Caco-2 (cell line): Measurements from ENCODE around the gene ATP9B. TPM values are rescaled to one million over a fixed set of nuclear protein-coding genes. Genes with fewer than 3 reads are reported as not detected.
A peak's percentile ranks its signal among the peaks of the same experiment; 100 is the strongest.

Experiments used
- BruUV-seq: library from RNA; stranded (reverse); fragments of 400-500 nt; replicated peaks from 2 replicates; lab custom pipeline; 2021; lab: Mats Ljungman, UMichigan
- CTCF ChIA-PET: fragments of 300-600 bp; sonication (Branson Sonifier 250); formaldehyde crosslinking; loops from one replicate; lab custom pipeline; 2022; ENCODE audit warnings: antibody characterized with exemption; lab: Charles Lee
- POLR2A ChIA-PET: fragments of 300-600 bp; sonication (Branson Sonifier 250); formaldehyde crosslinking; loops from one replicate; lab custom pipeline; 2022; ENCODE audit warnings: antibody characterized with exemption; lab: Charles Lee
- DNase-seq, 2 experiments: peaks; one replicate each; pipeline versions ENCODE4 v3.0.0 to v3.0.0-alpha.2; 2020 to 2022
- H3K27me3 ChIP-seq: replicated peaks from 2 replicates; pipeline ENCODE4 v1.6.0; 2011; ENCODE audit warnings: low read length; ENCODE audit not compliant: control insufficient read depth, insufficient read depth
- H3K36me3 ChIP-seq: 2 replicates; pipeline ENCODE4 v1.5.1; 2011; ENCODE audit warnings: low read length; ENCODE audit not compliant: control insufficient read depth, insufficient read depth
- H3K4me1 ChIP-seq: fragments of 250-450 bp; sonication (Bioruptor Pico); 2 replicates; pipeline ENCODE4 v1.5.1; 2020; ENCODE audit warnings: mild to moderate bottlenecking
- H3K4me3 ChIP-seq: 2 replicates; pipeline ENCODE4 v1.5.1; 2011; ENCODE audit warnings: low read depth, mild to moderate bottlenecking, control low read depth, low read length
- H3K9me3 ChIP-seq: fragments of 250-450 bp; sonication (Bioruptor Pico); 2 replicates; pipeline ENCODE4 v1.5.1; 2020; ENCODE audit warnings: mild to moderate bottlenecking, moderate library complexity
- H3K27ac Mint-ChIP-seq: one replicate; pipeline ENCODE4 v1.8.0; 2022; ENCODE audit warnings: mixed read lengths; ENCODE audit not compliant: unreplicated experiment
- H3K27me3 Mint-ChIP-seq: one replicate; pipeline ENCODE4 v1.8.0; 2022; ENCODE audit warnings: mixed read lengths; ENCODE audit not compliant: insufficient read depth, unreplicated experiment
- H3K36me3 Mint-ChIP-seq: one replicate; pipeline ENCODE4 v1.8.0; 2022; ENCODE audit warnings: mild to moderate bottlenecking, mixed read lengths; ENCODE audit not compliant: insufficient read depth, unreplicated experiment
- H3K4me1 Mint-ChIP-seq: one replicate; pipeline ENCODE4 v1.8.0; 2022; ENCODE audit warnings: low read depth, mixed read lengths; ENCODE audit not compliant: unreplicated experiment
- H3K4me3 Mint-ChIP-seq: one replicate; pipeline ENCODE4 v1.8.0; 2022; ENCODE audit warnings: mild to moderate bottlenecking, moderate library complexity, mixed read lengths; ENCODE audit not compliant: unreplicated experiment
- H3K9me3 Mint-ChIP-seq: one replicate; pipeline ENCODE4 v1.8.0; 2022; ENCODE audit warnings: mixed read lengths; ENCODE audit not compliant: unreplicated experiment
- CTCF ChIP-seq, 2 experiments: fragments of 200-600 bp in 1 of 2; IDR thresholded peaks; 1 replicate in 1 of 2; 2 replicates in 1 of 2; pipeline versions ENCODE4 v1.5.1 to v1.8.0; 2011 to 2022; ENCODE audit warnings: antibody characterized with exemption in 1 of 2, control low read depth in 1 of 2, inconsistent platforms in 1 of 2, low read depth in 1 of 2, low read length in 1 of 2, mild to moderate bottlenecking in 1 of 2, moderate library complexity in 1 of 2; ENCODE audit not compliant: insufficient read depth in 1 of 2, severe bottlenecking in 1 of 2, unreplicated experiment in 1 of 2
- intact Hi-C: fragments of 100-400 bp; cut with micrococcal nuclease; formaldehyde crosslinking; loops from one replicate; pipeline ENCODE4 v1.10.0; 2022; ENCODE audit not compliant: unreplicated experiment
- total RNA-seq: library from RNA; stranded (reverse); gene quantifications from 2 replicates; pipeline ENCODE4 v1.2.3, GENCODE V29; 2022

The ATP9B gene
- total RNA-seq, 1 experiment from 2014 or later, result 15.8 TPM

GRCh38 chr18:79064228-79064627 lies 5.0 kb upstream of the ATP9B start:
- Mint-ChIP-seq H3K27ac (no peak overlapping the region), H3K9me3 (peaks cover 28% of the 10 kb centered on the region), H3K4me3 (no peak overlapping the region), H3K27me3 (no peaks in the 10 kb centered on the region), H3K36me3 (peaks cover 10% of the 10 kb centered on the region), H3K4me1 (peaks cover 11% of the 10 kb centered on the region)
- ChIA-PET CTCF (no interaction called here), POLR2A (no interaction called here)
- no peak for DNase-seq
- Histone ChIP-seq H3K27me3 (no peaks in the 10 kb centered on the region), H3K4me1 (no peaks in the 10 kb centered on the region), H3K36me3 (no peaks in the 10 kb centered on the region), H3K9me3 (no peaks in the 10 kb centered on the region), H3K4me3 (no peak overlapping the region)
- no peak for TF ChIP-seq CTCF (IDR thresholded peaks at IDR 0.05; ENCODE audit: insufficient read depth in 1 of 2, low read depth in 1 of 2, low read length in 1 of 2, severe bottlenecking in 1 of 2, unreplicated experiment in 1 of 2)
- intact Hi-C loops, result no loop called here
- BruUV-seq, result no TSS peak

GRCh38 chr18:79065802-79066201 lies 3.4 kb upstream of the ATP9B start:
- DNase-seq, result no peak
- TF ChIP-seq CTCF (IDR thresholded peaks at IDR 0.05; ENCODE audit: insufficient read depth in 1 of 2, low read depth in 1 of 2, low read length in 1 of 2, severe bottlenecking in 1 of 2, unreplicated experiment in 1 of 2), result no peak
- H3K4me3 Mint-ChIP-seq, result no peak overlapping the region
- peaks cover 11% of the 10 kb centered on the region for H3K4me1 Mint-ChIP-seq
- no TSS peak for BruUV-seq
- ChIA-PET POLR2A (no interaction called here), CTCF (no interaction called here)
- H3K36me3 Mint-ChIP-seq, result peaks cover 10% of the 10 kb centered on the region
- peaks cover 28% of the 10 kb centered on the region for H3K9me3 Mint-ChIP-seq
- Histone ChIP-seq H3K36me3 (no peaks in the 10 kb centered on the region), H3K9me3 (no peaks in the 10 kb centered on the region), H3K4me3 (no peak overlapping the region), H3K4me1 (no peaks in the 10 kb centered on the region), H3K27me3 (no peaks in the 10 kb centered on the region)
- H3K27ac Mint-ChIP-seq, result no peak overlapping the region
- H3K27me3 Mint-ChIP-seq, result no peaks in the 10 kb centered on the region
- intact Hi-C loops, result no loop called here

GRCh38 chr18:79067611-79068010 lies 1.6 kb upstream of the ATP9B start:
- Histone ChIP-seq H3K4me3 (no peak overlapping the region), H3K9me3 (no peaks in the 10 kb centered on the region), H3K36me3 (no peaks in the 10 kb centered on the region), H3K27me3 (no peaks in the 10 kb centered on the region), H3K4me1 (no peaks in the 10 kb centered on the region)
- peaks cover 11% of the 10 kb centered on the region for H3K4me1 Mint-ChIP-seq
- peak overlapping the region; percentile 87 for H3K27ac Mint-ChIP-seq
- peaks cover 10% of the 10 kb centered on the region for H3K36me3 Mint-ChIP-seq
- no peak for TF ChIP-seq CTCF (IDR thresholded peaks at IDR 0.05; ENCODE audit: insufficient read depth in 1 of 2, low read depth in 1 of 2, low read length in 1 of 2, severe bottlenecking in 1 of 2, unreplicated experiment in 1 of 2)
- ChIA-PET POLR2A (no interaction called here), CTCF (no interaction called here)
- DNase-seq, result no peak
- intact Hi-C loops, result no loop called here
- peaks cover 28% of the 10 kb centered on the region for H3K9me3 Mint-ChIP-seq
- H3K27me3 Mint-ChIP-seq, result no peaks in the 10 kb centered on the region
- peak overlapping the region; percentile 82 for H3K4me3 Mint-ChIP-seq
- no TSS peak for BruUV-seq
